GM18520 (cell line): ENCODE results near the gene SLC22A12.
"Not testable (repeated sequence)": the region's sequence is repeated elsewhere in the genome, so short reads cannot be mapped to it uniquely, and the experiment has no call there.

ENCODE experiments used
- ATAC-seq: cut with Tn5 transposase; IDR thresholded peaks from one replicate; pipeline ENCODE4 v1.9.1; 2021; ENCODE audit not compliant: unreplicated experiment

The SLC22A12 gene

DNA sequence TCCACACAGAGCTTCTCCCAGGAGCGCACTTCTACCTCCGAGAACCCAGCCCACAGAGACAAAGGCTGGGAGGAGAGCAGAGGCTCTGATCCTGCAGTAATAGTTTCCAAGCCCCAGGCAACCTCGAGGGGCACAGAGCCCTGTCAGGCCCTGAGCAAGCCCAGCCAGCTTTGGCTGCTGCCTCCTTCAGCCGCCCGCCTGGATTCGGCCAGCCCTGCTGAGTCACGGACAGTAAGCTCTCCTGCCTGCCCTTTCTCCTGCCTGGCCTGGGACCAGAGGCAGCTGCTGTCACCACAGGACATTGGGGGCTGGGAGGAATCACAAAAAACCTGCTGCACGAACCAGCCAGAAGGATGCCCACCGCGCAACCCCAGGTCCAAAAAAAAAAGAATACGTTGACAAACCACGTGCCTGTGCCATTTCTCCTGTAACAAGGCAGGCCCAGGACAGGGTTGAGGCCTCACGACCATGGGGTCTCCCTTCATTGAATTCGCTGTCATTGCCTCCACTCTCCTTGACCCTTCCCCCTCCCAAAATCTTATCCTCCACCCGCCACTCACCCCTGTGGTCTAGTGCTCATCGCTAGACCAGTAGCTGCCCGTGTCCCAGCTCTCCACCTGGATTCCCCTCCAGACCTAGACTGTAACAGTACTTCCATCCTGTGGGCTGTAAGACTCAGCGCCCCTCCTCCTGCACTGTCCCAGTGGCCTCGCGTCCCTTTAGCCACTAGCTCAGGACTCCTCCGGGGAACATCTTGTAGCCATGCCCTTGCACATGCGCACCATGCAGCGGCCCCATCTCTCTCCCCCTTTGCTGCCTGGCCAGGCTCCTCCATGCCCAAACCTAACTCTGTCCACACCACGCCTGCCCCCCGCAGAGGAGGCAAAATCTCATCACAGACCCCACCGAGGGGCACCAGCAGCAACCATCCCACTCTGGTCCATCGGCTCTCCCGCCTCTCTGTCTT lies 7.4 kb upstream of the SLC22A12 start:
- ATAC-seq = no peak

DNA sequence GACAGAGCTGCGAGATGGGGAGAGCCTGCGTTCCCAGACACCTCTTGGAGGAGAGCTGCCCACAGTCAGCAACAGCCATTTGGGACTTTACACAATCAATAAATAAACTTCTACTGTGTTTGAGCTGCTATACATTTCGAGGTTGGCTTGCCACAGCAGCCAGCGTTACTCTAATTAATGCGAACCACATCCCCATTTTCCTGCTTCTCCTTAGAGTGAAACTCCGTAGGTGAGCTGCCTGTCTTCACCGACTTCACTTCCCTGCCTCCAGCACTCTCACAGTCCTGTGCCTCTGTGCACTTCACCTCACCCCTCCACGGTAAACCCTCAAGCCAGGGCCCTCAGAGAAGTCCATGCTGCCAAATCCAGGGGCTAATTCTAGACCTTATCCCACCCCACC lies 5.9 kb upstream of the SLC22A12 start:
- ATAC-seq = no peak

DNA sequence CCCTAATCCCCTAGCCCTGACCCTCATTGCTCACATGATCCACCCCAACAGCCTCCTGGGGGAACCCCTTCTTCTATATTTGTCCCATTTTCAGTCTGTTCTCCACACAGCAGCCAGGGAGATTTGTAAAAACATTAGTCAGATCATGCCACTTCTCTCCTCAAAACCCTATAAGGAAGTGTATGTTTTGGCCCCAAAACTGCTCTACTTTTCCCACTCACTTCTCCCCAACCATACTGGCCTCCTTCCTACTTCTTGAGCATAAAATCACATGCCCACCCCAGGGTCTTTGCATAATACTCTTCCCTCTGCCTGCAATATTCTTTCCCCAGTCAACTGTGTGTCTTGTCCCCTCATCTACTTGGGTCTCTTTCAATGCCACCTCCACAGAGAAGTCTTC lies 4.7 kb upstream of the SLC22A12 start:
- ATAC-seq = no peak

DNA sequence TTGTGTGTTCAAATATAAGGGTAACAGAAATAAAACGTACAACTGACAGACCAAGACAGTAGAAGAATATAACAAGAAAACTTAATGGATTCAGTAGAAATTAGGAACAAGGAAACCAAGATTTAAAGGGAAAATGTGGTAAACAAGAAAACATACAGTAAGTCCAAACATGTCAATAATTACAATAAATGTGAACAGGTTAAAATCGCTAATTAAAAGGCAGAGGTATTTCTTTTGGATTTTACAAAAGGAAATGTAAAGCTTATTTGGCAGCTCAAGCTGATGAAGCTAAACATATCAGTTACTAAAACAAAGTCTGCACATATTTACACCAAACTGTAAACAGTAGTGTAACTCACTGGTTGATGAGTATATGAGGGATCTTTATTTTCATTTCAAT lies 2.3 kb upstream of the SLC22A12 start:
- no peak for ATAC-seq

DNA sequence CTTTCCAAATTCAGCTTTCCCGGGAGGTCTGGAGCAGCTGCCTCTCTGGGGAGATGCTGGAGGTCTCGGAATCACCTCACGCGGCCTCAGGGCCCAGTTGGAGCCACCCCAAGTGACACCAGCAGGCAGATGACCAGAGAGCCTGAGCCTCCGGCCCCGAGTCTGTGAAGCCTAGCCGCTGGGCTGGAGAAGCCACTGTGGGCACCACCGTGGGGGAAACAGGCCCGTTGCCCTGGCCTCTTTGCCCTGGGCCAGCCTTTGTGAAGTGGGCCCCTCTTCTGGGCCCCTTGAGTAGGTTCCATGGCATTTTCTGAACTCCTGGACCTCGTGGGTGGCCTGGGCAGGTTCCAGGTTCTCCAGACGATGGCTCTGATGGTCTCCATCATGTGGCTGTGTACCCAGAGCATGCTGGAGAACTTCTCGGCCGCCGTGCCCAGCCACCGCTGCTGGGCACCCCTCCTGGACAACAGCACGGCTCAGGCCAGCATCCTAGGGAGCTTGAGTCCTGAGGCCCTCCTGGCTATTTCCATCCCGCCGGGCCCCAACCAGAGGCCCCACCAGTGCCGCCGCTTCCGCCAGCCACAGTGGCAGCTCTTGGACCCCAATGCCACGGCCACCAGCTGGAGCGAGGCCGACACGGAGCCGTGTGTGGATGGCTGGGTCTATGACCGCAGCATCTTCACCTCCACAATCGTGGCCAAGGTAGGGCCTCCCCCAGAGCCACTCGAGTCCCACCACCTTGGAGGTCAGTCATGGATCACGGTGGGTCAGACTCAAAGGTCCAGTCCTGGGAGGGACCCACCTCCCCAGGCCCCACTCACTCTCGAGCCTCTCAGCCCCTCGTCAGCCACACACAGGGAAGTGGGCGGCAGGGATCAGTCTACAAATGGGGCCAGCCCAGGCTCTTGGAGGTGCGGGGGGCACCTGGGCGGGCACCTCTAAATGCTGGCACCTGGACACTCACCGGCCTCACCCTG lies 525 bp downstream of the SLC22A12 start:
- no peak for ATAC-seq

DNA sequence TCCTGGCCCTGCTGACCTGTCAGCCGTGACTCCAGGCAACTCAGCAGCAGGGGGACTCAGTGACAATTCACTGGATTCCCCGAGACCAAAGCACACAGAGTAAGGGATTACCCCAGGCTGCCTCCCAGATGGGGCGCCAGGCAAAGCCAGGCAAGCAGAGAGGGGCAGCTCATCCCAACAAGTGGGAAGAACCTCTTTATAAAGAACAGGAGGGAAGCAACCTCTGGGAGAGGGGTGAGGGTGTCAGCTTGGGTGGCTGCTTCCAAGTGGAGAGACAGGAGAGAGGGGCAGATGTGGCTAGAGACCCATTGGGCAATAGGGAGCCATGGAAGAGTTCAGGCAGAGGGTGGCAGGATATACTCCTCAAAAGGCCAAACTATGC lies 1.2 kb downstream of the SLC22A12 start:
- ATAC-seq = no peak

DNA sequence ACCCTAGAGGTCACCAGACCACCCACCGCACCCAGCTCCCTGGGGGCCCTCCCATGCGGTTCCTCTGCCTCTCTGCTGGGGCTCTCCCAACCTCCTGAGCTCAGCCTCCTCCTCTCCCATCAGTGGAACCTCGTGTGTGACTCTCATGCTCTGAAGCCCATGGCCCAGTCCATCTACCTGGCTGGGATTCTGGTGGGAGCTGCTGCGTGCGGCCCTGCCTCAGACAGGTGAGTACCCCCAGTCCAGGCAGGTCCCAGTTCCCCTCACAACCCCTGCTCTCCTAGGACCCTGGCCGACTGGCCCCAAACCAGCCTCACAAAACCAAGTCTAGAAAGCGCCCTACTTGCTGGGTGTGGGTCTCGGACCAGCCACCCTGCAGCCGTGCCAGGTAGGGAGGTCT lies 1.6 kb downstream of the SLC22A12 start:
- no peak for ATAC-seq

DNA sequence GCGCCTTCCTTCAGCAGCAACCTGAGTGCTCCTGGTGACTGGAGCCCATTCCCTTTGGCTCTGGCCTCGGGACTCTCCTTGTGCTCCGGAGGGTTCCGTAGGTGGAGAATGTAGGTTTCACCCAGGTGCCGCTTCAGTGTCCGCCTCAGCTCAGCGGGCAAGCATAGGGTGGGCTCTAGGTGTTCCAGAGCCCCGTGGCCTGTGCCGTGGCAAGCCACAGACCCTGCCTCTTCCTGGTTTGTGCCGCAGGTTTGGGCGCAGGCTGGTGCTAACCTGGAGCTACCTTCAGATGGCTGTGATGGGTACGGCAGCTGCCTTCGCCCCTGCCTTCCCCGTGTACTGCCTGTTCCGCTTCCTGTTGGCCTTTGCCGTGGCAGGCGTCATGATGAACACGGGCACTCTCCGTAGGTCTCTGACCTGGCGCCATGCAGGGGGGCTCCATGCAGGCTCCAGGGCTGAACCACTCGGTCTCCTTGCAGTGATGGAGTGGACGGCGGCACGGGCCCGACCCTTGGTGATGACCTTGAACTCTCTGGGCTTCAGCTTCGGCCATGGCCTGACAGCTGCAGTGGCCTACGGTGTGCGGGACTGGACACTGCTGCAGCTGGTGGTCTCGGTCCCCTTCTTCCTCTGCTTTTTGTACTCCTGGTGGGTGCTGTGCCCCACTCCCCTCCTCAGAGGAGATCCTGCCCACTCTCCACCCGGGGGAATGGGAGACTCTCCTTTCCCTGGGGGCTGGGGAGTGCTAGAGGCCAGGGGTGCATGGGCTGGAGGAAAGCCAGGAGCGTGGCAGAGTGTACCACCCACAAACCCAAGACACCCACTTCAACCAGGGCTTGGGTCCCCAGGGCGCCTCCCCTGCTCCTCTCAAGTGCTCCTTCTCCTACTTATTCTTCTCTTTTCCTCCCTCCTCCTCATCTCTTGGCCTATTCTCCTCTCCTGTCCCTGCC lies 2.4 kb downstream of the SLC22A12 start:
- no peak for ATAC-seq

DNA sequence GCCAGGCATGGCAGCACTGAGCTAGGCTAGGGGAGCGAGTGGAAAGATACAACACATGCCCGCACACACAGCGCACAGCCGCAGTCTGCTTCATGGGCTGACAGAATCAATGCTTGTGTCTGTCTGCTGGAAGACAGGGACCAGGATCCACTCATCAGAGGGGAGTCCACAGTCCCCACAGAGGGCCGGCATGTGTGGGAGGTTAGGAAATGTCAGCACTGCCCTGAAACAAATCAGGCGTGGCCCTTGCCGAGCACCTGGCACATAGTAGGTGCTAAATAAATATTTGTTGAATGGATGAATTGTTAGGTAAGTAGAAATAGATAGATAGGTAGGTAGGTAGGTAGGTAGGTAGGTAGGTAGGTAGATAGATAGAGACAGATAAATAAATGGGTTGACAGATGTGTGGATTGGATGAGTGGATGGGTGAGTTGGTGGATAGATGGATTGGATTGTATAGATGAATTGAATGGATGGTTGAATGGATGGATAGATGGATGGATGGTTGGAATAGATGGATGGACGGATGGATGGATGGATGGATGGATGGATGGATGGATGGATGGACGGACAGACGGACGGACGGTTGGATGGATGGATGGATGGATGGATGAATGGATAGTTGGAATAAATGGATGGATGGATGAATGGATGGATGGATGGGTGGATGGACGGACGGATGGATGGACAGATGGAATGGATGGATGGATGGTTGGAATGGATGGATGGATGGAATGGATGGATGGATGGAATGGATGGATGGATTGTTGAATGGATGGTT lies 3.3 kb downstream of the SLC22A12 start:
- no peak for ATAC-seq

DNA sequence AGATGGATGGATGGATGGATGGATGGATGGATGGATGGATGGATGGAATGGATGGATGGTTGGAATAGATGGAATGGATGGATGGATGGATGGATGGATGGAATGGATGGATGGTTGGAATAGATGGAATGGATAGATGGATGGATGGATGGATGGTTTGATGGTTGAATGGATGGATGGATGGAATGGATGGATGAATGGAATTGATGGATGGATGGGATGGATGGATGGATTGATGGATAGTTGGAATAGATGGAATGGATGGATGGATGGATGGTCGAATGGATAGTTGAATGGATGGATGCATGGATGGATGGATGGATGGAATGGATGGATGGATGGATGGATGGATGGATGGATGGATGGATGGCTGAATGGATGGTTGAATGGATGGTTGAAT lies 4.9 kb downstream of the SLC22A12 start:
- ATAC-seq = not testable (repeated sequence)

DNA sequence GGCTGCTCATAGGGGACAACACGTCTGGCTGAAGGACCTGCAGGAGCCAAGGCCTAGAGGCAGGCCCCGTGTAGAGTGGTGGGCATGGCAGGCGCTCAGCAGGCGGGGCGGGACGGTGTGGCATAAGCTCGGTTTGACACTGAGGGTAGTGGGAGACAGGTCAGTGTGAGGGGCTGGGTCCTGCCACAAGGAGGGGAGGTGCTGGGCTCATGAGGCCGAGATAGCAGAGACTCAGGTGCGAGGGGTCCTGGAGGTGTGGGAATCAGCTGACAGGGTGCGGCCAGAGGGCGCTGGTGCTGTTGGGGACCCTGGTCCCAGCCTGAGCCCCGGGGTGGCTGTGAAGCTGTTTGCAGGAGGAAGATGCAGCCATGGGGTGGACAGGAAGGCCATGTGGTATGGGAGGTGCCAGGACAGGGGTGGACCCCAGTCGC lies 6.7 kb downstream of the SLC22A12 start:
- ATAC-seq = no peak

DNA sequence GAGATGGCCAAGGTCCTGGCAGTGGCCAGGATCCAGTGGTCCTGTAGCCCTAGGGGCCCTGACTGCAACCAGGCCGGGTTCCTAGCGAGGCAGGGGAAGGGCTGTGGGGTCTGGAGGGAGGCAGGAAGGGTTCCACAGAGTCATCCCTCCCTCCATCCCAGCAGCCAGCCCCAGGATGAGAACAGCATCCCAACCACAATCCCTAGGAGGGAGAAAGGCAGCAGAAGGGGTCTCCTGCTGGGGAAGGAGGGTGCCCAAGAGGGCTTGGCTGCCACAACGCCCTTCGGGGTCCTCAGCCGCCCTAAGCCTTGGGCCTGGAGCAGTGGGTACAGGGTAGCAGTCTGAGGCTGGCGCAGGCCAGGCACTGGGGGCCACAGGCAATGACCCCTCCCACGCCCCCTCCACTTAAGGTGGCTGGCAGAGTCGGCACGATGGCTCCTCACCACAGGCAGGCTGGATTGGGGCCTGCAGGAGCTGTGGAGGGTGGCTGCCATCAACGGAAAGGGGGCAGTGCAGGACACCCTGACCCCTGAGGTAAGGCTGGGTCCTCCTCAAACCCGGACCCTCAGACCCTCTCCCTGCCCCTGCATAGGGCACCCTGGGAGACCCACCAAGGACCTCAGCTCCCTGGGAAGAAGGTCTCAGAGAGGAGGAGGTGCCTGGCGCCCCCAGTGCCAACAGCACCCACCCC lies 7.2 kb downstream of the SLC22A12 start:
- no peak for ATAC-seq

DNA sequence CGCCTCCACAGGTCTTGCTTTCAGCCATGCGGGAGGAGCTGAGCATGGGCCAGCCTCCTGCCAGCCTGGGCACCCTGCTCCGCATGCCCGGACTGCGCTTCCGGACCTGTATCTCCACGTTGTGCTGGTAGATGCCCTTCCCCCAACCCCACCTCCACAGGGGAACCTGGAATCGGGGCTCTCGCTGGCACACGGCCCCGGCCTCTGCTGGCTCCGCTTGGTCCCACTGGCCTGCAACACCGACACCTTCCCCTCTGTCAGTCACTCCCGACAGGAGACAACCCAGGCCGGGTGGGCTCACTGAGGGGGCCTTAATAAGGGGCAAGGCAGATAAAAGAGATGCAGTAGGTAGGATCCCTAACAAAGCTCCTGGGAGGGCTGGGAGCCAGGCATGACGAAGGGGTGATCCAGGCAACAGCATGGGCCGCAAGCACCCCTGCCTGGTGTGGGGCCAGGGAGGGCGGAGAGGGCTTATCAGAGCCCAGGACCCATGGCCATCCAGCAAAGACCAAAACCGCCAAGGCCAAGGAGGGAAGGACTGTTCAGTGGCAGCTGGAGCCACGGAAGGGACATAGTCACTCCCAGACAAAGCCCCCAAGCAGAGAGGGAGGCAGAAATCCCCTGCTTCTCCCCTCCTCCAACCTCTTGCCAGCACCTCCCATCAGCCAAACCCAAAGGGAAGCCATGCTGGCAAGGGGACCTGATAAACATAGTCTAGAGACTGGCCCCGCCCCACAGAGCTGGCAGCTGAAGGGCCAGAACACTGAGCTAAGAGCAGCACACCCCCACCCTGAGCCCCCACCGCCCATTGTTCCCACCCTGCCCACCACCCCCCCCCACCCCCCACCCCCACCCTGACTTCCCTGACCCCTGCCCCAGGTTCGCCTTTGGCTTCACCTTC lies 8.0 kb downstream of the SLC22A12 start:
- no peak for ATAC-seq

DNA sequence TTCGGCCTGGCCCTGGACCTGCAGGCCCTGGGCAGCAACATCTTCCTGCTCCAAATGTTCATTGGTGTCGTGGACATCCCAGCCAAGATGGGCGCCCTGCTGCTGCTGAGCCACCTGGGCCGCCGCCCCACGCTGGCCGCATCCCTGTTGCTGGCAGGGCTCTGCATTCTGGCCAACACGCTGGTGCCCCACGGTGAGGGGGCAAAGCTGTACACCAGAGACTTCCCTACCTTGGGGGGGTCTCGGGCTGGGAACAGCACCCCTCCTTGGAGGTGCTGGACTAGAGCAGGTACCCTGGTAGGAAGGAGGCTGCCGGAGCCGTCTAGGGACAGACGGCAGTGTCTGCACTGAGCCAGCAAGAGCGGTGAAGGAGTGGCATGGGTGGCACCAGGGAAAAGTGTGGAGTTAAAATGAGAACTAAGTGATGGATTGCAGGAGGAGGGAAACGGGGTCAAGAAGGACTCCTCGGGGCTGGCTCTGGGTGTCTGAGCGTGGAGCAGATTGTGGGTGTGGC lies 8.7 kb downstream of the SLC22A12 start:
- ATAC-seq = no peak

DNA sequence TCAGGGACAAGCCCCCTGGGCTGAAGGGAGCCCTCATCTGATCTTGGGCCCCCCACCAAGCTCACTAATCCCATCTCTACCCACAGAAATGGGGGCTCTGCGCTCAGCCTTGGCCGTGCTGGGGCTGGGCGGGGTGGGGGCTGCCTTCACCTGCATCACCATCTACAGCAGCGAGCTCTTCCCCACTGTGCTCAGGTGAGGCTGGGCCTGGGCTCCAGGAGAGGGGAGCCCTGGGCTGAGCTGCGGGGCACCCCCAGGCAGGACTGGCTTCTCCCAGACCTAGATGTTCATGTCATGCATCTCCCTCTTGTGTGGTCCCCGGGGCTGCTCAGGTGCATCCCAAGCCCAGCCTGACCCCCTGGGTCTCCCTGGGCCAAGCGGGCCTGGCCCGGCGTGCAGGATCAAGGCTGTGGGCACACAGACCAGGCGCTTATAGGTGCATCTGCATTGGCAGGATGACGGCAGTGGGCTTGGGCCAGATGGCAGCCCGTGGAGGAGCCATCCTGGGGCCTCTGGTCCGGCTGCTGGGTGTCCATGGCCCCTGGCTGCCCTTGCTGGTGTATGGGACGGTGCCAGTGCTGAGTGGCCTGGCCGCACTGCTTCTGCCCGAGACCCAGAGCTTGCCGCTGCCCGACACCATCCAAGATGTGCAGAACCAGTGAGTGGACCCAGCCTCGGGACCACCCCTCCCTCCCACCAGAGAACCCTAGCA lies 9.4 kb downstream of the SLC22A12 start:
- no peak for ATAC-seq

DNA sequence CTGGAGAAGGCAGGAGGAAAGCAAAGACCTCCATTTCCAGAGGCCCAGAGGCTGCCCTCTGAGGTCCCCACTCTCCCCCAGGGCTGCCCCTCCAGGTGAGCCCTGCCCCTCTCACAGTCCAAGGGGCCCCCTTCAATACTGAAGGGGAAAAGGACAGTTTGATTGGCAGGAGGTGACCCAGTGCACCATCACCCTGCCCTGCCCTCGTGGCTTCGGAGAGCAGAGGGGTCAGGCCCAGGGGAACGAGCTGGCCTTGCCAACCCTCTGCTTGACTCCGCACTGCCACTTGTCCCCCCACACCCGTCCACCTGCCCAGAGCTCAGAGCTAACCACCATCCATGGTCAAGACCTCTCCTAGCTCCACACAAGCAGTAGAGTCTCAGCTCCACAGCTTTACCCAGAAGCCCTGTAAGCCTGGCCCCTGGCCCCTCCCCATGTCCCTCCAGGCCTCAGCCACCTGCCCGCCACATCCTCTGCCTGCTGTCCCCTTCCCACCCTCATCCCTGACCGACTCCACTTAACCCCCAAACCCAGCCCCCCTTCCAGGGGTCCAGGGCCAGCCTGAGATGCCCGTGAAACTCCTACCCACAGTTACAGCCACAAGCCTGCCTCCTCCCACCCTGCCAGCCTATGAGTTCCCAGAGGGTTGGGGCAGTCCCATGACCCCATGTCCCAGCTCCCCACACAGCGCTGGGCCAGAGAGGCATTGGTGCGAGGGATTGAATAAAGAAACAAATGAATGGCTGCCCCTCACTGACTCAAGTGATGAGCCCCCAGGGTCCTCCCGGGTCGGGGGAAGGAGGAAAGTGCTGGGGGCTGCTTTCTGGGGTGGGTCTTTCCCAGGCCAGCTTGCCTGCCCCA lies 10.8 kb downstream of the SLC22A12 start:
- ATAC-seq = no peak
